HCT116 (cell line): Measurements from ENCODE around the gene EML4. TPM values are rescaled to one million over a fixed set of nuclear protein-coding genes. Genes with fewer than 3 reads are reported as not detected.
"Not testable (repeated sequence)": the region's sequence is repeated elsewhere in the genome, so short reads cannot be mapped to it uniquely, and the experiment has no call there.

Source experiments
- ATAC-seq: fragments of 200-7000 bp; cut with Tn5 transposase; 2 replicates; pipeline ENCODE4 v1.9.1; 2020; ENCODE audit warnings: mild to moderate bottlenecking, moderate library complexity
- BruUV-seq: library from RNA; stranded (reverse); fragments of 400-500 nt; replicated peaks from 2 replicates; lab custom pipeline; 2021; lab: Mats Ljungman, UMichigan
- CTCF ChIA-PET: fragments of 300-600 bp; sonication (Branson Sonifier 250); formaldehyde crosslinking; loops from one replicate; lab custom pipeline; 2021; ENCODE audit warnings: antibody characterized with exemption; lab: Charles Lee
- POLR2A ChIA-PET: fragments of 300-600, 350-600 bp; sonication (Branson Sonifier 250); formaldehyde crosslinking; loops from one replicate; lab custom pipeline; 2021; ENCODE audit warnings: antibody characterized with exemption; lab: Charles Lee
- RAD21 ChIA-PET, 2 experiments: fragments of 300-600 bp; sonication (Branson Sonifier 250); formaldehyde crosslinking; loops; one replicate each; lab custom pipeline; 2023; ENCODE audit warnings: low total read pairs in 2 of 2; ENCODE audit not compliant: uncharacterized antibody in 2 of 2, unreplicated experiment in 2 of 2, low non-redundant PET in 1 of 2; lab: Charles Lee
- DNase-seq: peaks from one replicate; pipeline ENCODE4 v3.0.0-alpha.2; 2010; ENCODE audit warnings: low read depth, low spot score
- H2AFZ ChIP-seq: fragments of 200-600 bp; shearing (Covaris generic), sonication (generic); 2 replicates; pipeline ENCODE4 v1.6.1; 2017; ENCODE audit warnings: low read depth, mixed run types, mixed read lengths, antibody characterized with exemption, low read length; ENCODE audit not compliant: poor library complexity, severe bottlenecking
- H3K27ac ChIP-seq: 2 replicates; pipeline ENCODE4 v1.5.1; 2012; ENCODE audit warnings: low read depth, low read length
- H3K27me3 ChIP-seq: fragments of 200-600 bp; sonication (generic); 2 replicates; pipeline ENCODE4 v1.6.1; 2016; ENCODE audit warnings: mixed run types, low read length, mixed read lengths; ENCODE audit not compliant: insufficient read depth
- H3K36me3 ChIP-seq, 2 experiments: fragments of 200-500 bp in 1 of 2; fragments of 200-600 bp in 1 of 2; sonication (Bioruptor generic) in 1 of 2; sonication (generic) in 1 of 2; 2 replicates each; pipeline versions ENCODE4 v1.5.1 to v1.6.1; 2014 to 2016; ENCODE audit warnings: low read length in 2 of 2, inconsistent platforms in 1 of 2, mixed read lengths in 1 of 2, mixed run types in 1 of 2; ENCODE audit not compliant: insufficient read depth in 2 of 2, control insufficient read depth in 1 of 2
- H3K4me1 ChIP-seq, 2 experiments: fragments of 200-600 bp in 1 of 2; sonication (generic) in 1 of 2; 2 replicates each; pipeline versions ENCODE4 v1.5.1 to v1.6.1; 2012 to 2017; ENCODE audit warnings: low read length in 2 of 2, inconsistent platforms in 1 of 2, mild to moderate bottlenecking in 1 of 2, mixed read lengths in 1 of 2, mixed run types in 1 of 2, moderate library complexity in 1 of 2; ENCODE audit not compliant: insufficient read depth in 2 of 2, control insufficient read depth in 1 of 2
- H3K4me2 ChIP-seq: fragments of 200-600 bp; sonication (generic); 2 replicates; pipeline ENCODE4 v1.6.1; 2017; ENCODE audit warnings: mixed run types, low read length, mixed read lengths
- H3K4me3 ChIP-seq, 2 experiments: fragments of 200-600 bp in 1 of 2; sonication (generic) in 1 of 2; replicated peaks in 1 of 2; 2 replicates each; pipeline ENCODE4 v1.5.1; 2011 to 2016; ENCODE audit warnings: low read length in 2 of 2, control low read depth in 1 of 2, low read depth in 1 of 2, mild to moderate bottlenecking in 1 of 2, mixed read lengths in 1 of 2, mixed run types in 1 of 2
- H3K79me2 ChIP-seq: fragments of 200-600 bp; sonication (generic); 2 replicates; pipeline ENCODE4 v1.6.1; 2017; ENCODE audit warnings: mild to moderate bottlenecking, mixed run types, low read length, moderate library complexity, mixed read lengths; ENCODE audit not compliant: insufficient read depth
- H3K9ac ChIP-seq: fragments of 200-600 bp; sonication (generic); 2 replicates; pipeline ENCODE4 v1.6.1; 2016; ENCODE audit warnings: low read length, mixed read lengths
- H3K9me2 ChIP-seq: fragments of 200-600 bp; sonication (generic), shearing (Covaris generic); 2 replicates; pipeline ENCODE4 v1.6.1; 2017; ENCODE audit warnings: mixed run types, mild to moderate bottlenecking, moderate library complexity; ENCODE audit not compliant: insufficient read depth
- H3K9me3 ChIP-seq, 2 experiments: fragments of 200-500 bp in 1 of 2; fragments of 200-600 bp in 1 of 2; sonication (Bioruptor generic) in 1 of 2; sonication (generic) in 1 of 2; 2 replicates each; pipeline ENCODE4 v1.6.1; 2014 to 2017; ENCODE audit warnings: low read length in 2 of 2, mixed read lengths in 2 of 2, inconsistent platforms in 1 of 2, low read depth in 1 of 2, mild to moderate bottlenecking in 1 of 2, mixed run types in 1 of 2, moderate library complexity in 1 of 2; ENCODE audit not compliant: control insufficient read depth in 1 of 2, insufficient read depth in 1 of 2
- H4K20me1 ChIP-seq: fragments of 200-600 bp; sonication (generic), shearing (Covaris generic); 2 replicates; pipeline ENCODE4 v1.6.1; 2017; ENCODE audit warnings: mixed run types, mild to moderate bottlenecking, moderate library complexity; ENCODE audit not compliant: insufficient read depth
- JUND ChIP-seq: IDR thresholded peaks from 2 replicates; pipeline ENCODE4 v1.6.1; 2012
- TCF7L2 ChIP-seq: IDR thresholded peaks from 2 replicates; pipeline ENCODE4 v1.7.0; 2011; ENCODE audit warnings: borderline replicate concordance, inconsistent platforms; ENCODE audit not compliant: insufficient read depth, insufficient read length; ENCODE audit errors: extremely low read depth
- YY1 ChIP-seq: IDR thresholded peaks from 2 replicates; pipeline ENCODE4 v1.6.1; 2011; ENCODE audit warnings: low read length, low read depth, moderate library complexity, mild to moderate bottlenecking; ENCODE audit not compliant: insufficient replicate concordance; ENCODE audit errors: extremely low read depth
- intact Hi-C: fragments of 100-400 bp; cut with micrococcal nuclease; formaldehyde crosslinking; loops from 2 replicates; pipeline ENCODE4 v1.10.0; 2022
- total RNA-seq: library from RNA; stranded (reverse); gene quantifications from one replicate; pipeline ENCODE4 v1.2.1, GENCODE V29; 2021; ENCODE audit not compliant: unreplicated experiment
- TF ChIP-seq, protein P1 (sequence below): IDR thresholded peaks from 2 replicates; pipeline ENCODE4 v1.6.1; 2012
- TF ChIP-seq, protein P2 (sequence below): IDR thresholded peaks from 2 replicates; pipeline ENCODE4 v1.6.1; 2011; ENCODE audit warnings: mild to moderate bottlenecking, low read length, moderate library complexity; ENCODE audit not compliant: insufficient replicate concordance; ENCODE audit errors: extremely low read depth

EML4 gene
- total RNA-seq, 1 experiment from 2014 or later, result 53.5 TPM

GRCh38 chr2:42334220-42334619 lies 165.1 kb downstream of the EML4 start:
- ChIA-PET RAD21 (no interaction called here), POLR2A (no interaction called here), CTCF (no interaction called here)
- ATAC-seq (no peak), DNase-seq (no peak)
- H3K79me2 ChIP-seq, result no peaks in the 10 kb centered on the region
- H3K36me3 ChIP-seq, result peaks cover 11 to 37% of the 10 kb centered on the region in 2 experiments
- no peak overlapping the region for H2AFZ ChIP-seq
- TF ChIP-seq JUND (no peak), YY1 (no peak), TCF7L2 (no peak)
- TF ChIP-seq, protein P1, sequence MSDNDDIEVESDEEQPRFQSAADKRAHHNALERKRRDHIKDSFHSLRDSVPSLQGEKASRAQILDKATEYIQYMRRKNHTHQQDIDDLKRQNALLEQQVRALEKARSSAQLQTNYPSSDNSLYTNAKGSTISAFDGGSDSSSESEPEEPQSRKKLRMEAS, result no peak
- TF ChIP-seq, protein P2, sequence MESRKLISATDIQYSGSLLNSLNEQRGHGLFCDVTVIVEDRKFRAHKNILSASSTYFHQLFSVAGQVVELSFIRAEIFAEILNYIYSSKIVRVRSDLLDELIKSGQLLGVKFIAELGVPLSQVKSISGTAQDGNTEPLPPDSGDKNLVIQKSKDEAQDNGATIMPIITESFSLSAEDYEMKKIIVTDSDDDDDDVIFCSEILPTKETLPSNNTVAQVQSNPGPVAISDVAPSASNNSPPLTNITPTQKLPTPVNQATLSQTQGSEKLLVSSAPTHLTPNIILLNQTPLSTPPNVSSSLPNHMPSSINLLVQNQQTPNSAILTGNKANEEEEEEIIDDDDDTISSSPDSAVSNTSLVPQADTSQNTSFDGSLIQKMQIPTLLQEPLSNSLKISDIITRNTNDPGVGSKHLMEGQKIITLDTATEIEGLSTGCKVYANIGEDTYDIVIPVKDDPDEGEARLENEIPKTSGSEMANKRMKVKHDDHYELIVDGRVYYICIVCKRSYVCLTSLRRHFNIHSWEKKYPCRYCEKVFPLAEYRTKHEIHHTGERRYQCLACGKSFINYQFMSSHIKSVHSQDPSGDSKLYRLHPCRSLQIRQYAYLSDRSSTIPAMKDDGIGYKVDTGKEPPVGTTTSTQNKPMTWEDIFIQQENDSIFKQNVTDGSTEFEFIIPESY, result no peak
- H3K9me3 ChIP-seq, result no peaks in the 10 kb centered on the region
- no peaks in the 10 kb centered on the region for H3K9me2 ChIP-seq
- no peaks in the 10 kb centered on the region for H3K4me1 ChIP-seq
- no peak overlapping the region for H3K27ac ChIP-seq
- BruUV-seq, result no TSS peak
- no peaks in the 10 kb centered on the region for H3K27me3 ChIP-seq
- H3K9ac ChIP-seq, result no peak overlapping the region
- H4K20me1 ChIP-seq, result no peaks in the 10 kb centered on the region
- no peak overlapping the region for H3K4me2 ChIP-seq
- H3K4me3 ChIP-seq, result no peak overlapping the region
- intact Hi-C loops, result no loop called here

DNA sequence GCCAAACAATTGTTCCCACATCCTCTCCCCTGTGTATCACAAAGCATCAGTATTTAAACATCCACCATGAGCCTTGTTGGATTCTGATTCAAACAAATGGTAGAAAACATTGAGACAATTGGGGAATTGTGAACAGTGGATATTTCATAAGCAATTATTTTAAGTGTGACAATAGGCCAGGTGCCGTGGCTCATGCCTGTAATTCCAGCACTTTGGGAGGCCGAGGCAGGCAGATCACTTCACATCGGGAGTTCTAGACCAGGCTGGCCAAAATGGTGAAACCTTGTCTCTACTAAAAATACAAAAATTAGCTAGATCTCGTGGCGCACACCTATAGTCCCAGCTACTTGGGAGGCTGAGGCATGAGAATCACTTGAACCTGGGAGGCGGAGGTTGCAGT lies 165.7 kb downstream of the EML4 start:
- H3K9me3 ChIP-seq, H3K4me3 ChIP-seq, H3K4me1 ChIP-seq, intact Hi-C loops, DNase-seq, H3K4me2 ChIP-seq, ATAC-seq, CTCF ChIA-PET, H3K9ac ChIP-seq, H3K27ac ChIP-seq, RAD21 ChIA-PET, H3K9me2 ChIP-seq, H2AFZ ChIP-seq, POLR2A ChIA-PET, H4K20me1 ChIP-seq, H3K27me3 ChIP-seq, H3K79me2 ChIP-seq, BruUV-seq: not testable (repeated sequence)
- H3K36me3 ChIP-seq, result peaks cover 7 to 30% of the 10 kb centered on the region in 2 experiments
